Tibial artery (tissue), 4 donors: Measurements from ENCODE around the gene CRY2.
A peak's percentile ranks its signal among the peaks of the same experiment; 100 is the strongest.
"Not testable (repeated sequence)": the region's sequence is repeated elsewhere in the genome, so short reads cannot be mapped to it uniquely, and the experiment has no call there.

Source experiments
- DNase-seq, 2 donors: peaks; one replicate each; pipeline ENCODE4 v3.0.0-alpha.2; 2019
- H3K27ac ChIP-seq, 2 donors: fragments of 200-600 bp; sonication (generic) in 1 of 2; 1 replicate in 1 of 2; 2 replicates in 1 of 2; pipeline ENCODE4 v1.5.1; 2018 to 2019; ENCODE audit warnings: mild to moderate bottlenecking in 1 of 2
- H3K27me3 ChIP-seq, 2 donors: fragments of 200-600 bp; sonication (generic) in 1 of 2; one replicate each; pipeline versions ENCODE4 v1.5.1 to v1.6.0; 2016 to 2019
- H3K36me3 ChIP-seq, 3 donors: fragments of 200-600 bp; sonication (generic) in 2 of 3; one replicate each; pipeline ENCODE4 v1.5.1; 2016 to 2019; ENCODE audit warnings: mild to moderate bottlenecking in 2 of 3
- H3K4me1 ChIP-seq, 4 donors: fragments of 200-600 bp; sonication (generic) in 2 of 4; 1 replicate in 3 of 4; 2 replicates in 1 of 4; pipeline ENCODE4 v1.5.1; 2016 to 2019
- H3K4me3 ChIP-seq, 2 donors: fragments of 200-600 bp; sonication (generic) in 1 of 2; 1 replicate in 1 of 2; 2 replicates in 1 of 2; pipeline ENCODE4 v1.5.1; 2018 to 2019; ENCODE audit warnings: mild to moderate bottlenecking in 2 of 2
- H3K9me3 ChIP-seq, 3 donors: fragments of 200-600 bp; sonication (generic) in 1 of 3; one replicate each; pipeline ENCODE4 v1.5.1; 2016 to 2019
- CTCF ChIP-seq, 2 experiments: fragments of 200-600 bp in 1 of 2; fragments of 450-650 bp in 1 of 2; IDR thresholded peaks; one replicate each; pipeline ENCODE4 v1.5.1; 2017 to 2019; ENCODE audit warnings: antibody characterized with exemption in 2 of 2, mild to moderate bottlenecking in 1 of 2, moderate library complexity in 1 of 2
- intact Hi-C: fragments of 100-400 bp; cut with DNase I; formaldehyde crosslinking; loops from one replicate; pipeline ENCODE4 v1.15.0; 2023; ENCODE audit warnings: low total_unique reads

CRY2 gene

DNA sequence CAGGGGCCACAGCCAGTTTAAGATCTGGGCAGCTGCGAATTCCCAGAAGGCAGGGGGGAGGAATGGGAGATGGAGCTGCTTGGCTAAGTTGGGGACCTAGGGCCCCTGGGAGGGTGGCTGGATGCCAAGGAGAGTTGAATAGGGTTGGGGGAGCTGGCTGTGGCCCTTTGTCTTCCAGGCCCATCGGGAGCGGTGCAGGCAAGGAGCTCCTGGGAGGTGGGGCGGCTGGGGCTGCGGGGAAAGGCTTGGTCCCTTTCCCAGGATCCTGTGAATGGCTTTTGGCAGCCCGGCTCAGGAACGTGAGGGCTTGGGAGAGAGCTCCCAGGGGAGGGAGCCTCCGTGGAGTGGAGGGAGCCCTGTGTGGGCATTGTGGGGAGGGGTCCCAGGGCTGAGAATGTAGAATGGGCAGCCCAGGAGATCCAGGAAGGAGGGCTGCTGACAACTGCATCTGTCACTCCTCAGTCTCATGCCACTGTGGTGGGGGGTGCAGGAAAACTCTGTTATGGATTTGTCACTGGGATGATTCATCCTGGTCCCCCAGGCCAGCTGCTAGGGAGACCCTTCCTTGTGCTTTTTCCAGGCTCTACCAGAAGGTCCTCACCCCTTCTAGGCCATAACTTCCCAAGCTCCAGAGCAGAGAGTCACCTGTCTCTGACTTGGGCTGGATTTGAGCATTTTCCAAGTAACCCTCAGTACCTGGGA is 53.8 kb downstream of the CRY2 start:
- peak overlapping the region; percentile 53 to 77 for H3K4me3 ChIP-seq
- intact Hi-C loops, result no loop called here
- peaks cover 0 to 21% (median 21%) of the 10 kb centered on the region in 4 donors for H3K4me1 ChIP-seq

DNA sequence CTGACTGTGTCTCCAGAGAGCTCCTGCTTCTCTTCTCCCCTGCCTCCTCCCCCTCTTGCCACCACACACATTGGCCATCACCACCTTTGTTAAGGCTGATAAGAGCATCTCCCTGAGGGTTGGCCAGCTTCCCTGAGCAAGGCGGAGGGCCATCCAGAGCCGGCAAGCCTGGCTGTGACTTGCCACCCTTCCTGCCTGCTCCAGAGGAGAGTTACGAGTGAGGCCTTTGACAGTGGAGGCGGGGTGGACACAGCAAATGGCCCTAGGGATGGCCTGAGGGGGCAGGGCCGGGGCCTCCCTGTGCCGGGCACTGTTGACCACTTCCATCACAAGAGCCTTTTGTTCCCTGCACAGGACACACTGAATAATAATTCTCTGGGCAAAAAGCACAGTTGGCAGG is 54.4 kb downstream of the CRY2 start:
- Histone ChIP-seq H3K9me3 (no peaks in the 10 kb centered on the region), H3K4me1 (peaks cover 0 to 21% (median 21%) of the 10 kb centered on the region in 4 donors), H3K27ac (no peak overlapping the region), H3K36me3 (peaks cover 0 to 34% (median 0%) of the 10 kb centered on the region in 3 donors), H3K4me3 (no peak overlapping the region), H3K27me3 (peaks cover 0 to 2% of the 10 kb centered on the region in 2 donors)
- DNase-seq, result no peak
- TF ChIP-seq CTCF (IDR thresholded peaks at IDR 0.05), result no peak
- intact Hi-C loops, result no loop called here

More for the DNA sequence above, 53.8 kb downstream of the CRY2 start:
- no peak for DNase-seq
- Histone ChIP-seq H3K27ac (peak overlapping the region; percentile 45 to 57), H3K27me3 (peaks cover 0 to 7% of the 10 kb centered on the region in 2 donors), H3K36me3 (peaks cover 0 to 34% (median 0%) of the 10 kb centered on the region in 3 donors), H3K9me3 (no peaks in the 10 kb centered on the region)
- no peak for TF ChIP-seq CTCF (IDR thresholded peaks at IDR 0.05)

- DNase-seq, result no peak
- Histone ChIP-seq H3K4me1 (peaks cover 0 to 21% (median 21%) of the 10 kb centered on the region in 4 donors), H3K27me3 (no peaks in the 10 kb centered on the region), H3K9me3 (no peaks in the 10 kb centered on the region), H3K36me3 (peaks cover 0 to 34% (median 0%) of the 10 kb centered on the region in 3 donors), H3K4me3 (no peak overlapping the region), H3K27ac (no peak overlapping the region)
- intact Hi-C loops, result no loop called here
- TF ChIP-seq CTCF (IDR thresholded peaks at IDR 0.05), result no peak
Measured at GRCh38 chr11:45902452-45903380, 55.4 kb downstream of the CRY2 start.

- no peak overlapping the region for H3K27ac ChIP-seq
- peaks cover 0 to 43% (median 0%) of the 10 kb centered on the region in 3 donors for H3K36me3 ChIP-seq
- intact Hi-C loops, result no loop called here
- no peak for DNase-seq
- no peaks in the 10 kb centered on the region for H3K27me3 ChIP-seq
- no peaks in the 10 kb centered on the region for H3K9me3 ChIP-seq
- no peak overlapping the region for H3K4me3 ChIP-seq
- TF ChIP-seq CTCF (IDR thresholded peaks at IDR 0.05), result no peak
- H3K4me1 ChIP-seq, result peaks cover 0 to 15% (median 14%) of the 10 kb centered on the region in 4 donors
Measured at GRCh38 chr11:45904309-45904915, 57.1 kb downstream of the CRY2 start.

DNA sequence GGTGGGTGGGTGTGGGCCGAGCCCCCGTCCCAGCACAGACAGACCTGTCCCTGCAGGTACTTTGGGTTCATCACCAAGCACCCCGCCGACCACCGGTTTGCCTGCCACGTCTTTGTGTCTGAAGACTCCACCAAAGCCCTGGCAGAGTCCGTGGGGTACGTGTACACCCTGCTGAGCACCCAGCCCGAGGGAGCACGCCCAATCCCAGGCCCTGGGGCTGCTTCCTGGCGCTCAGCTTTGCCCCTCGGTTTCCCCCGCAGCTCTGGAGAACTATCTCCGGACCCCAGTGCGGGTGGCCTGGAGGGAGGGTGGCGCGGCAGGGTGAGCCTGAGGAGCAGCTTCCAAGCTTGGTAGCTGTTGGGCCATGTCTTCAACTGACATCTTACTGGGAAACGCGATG is 57.8 kb downstream of the CRY2 start:
- no peak for DNase-seq
- no peak overlapping the region for H3K27ac ChIP-seq

DNA sequence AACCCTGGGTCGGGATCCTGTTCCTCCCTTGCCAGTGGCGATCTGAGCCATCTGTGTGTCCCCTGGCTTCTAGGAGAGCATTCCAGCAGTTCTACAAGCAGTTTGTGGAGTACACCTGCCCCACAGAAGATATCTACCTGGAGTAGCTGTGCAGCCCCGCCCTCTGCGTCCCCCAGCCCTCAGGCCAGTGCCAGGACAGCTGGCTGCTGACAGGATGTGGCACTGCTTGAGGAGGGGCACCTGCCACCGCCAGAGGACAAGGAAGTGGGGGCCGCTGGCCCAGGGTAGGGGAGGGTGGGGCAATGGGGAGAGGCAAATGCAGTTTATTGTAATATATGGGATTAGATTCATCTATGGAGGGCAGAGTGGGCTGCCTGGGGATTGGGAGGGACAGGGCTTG is 58.3 kb downstream of the CRY2 start:
- H3K4me3 ChIP-seq, DNase-seq, intact Hi-C loops, H3K27me3 ChIP-seq, H3K9me3 ChIP-seq, H3K4me1 ChIP-seq, H3K27ac ChIP-seq: not testable (repeated sequence)
- H3K36me3 ChIP-seq, result peaks cover 4 to 55% (median 11%) of the 10 kb centered on the region in 3 donors

More for the DNA sequence above, 57.8 kb downstream of the CRY2 start:
- intact Hi-C loops, result no loop called here
- Histone ChIP-seq H3K27me3 (no peaks in the 10 kb centered on the region), H3K4me3 (no peak overlapping the region), H3K36me3 (peaks cover 0 to 50% (median 6%) of the 10 kb centered on the region in 3 donors), H3K4me1 (peaks cover 0 to 10% (median 10%) of the 10 kb centered on the region in 4 donors), H3K9me3 (no peaks in the 10 kb centered on the region)
- TF ChIP-seq CTCF (IDR thresholded peaks at IDR 0.05), result no peak
